Measurements from ENCODE around the gene ADAMTS8.

- no peak for TF ChIP-seq CTCF (IDR thresholded peaks at IDR 0.05)
- no peak for TF ChIP-seq POLR2A (IDR thresholded peaks at IDR 0.05)
- no peak for TF ChIP-seq POLR2AphosphoS5 (IDR thresholded peaks at IDR 0.05)
- no peak for TF ChIP-seq EP300 (IDR thresholded peaks at IDR 0.05)
Observed at GRCh38 chr11:130449310-130449990, 21.0 kb upstream of the ADAMTS8 start.

Measured in stomach (tissue), 4 donors.